SK-N-SH (cell line): ENCODE measurements around the gene CLK1.

Experiments used
- POLR2AphosphoS5 ChIP-seq: IDR thresholded peaks from 2 replicates; pipeline ENCODE4 v1.6.1; 2012; ENCODE audit warnings: low read depth, low read length
- RXRA ChIP-seq: IDR thresholded peaks from 2 replicates; pipeline ENCODE4 v1.4.0; 2012; ENCODE audit warnings: low read depth, mild to moderate bottlenecking, borderline replicate concordance
- TF ChIP-seq, protein P1 (sequence below): IDR thresholded peaks from 2 replicates; pipeline ENCODE4 v1.4.0; 2012; ENCODE audit warnings: low read depth

DNA sequence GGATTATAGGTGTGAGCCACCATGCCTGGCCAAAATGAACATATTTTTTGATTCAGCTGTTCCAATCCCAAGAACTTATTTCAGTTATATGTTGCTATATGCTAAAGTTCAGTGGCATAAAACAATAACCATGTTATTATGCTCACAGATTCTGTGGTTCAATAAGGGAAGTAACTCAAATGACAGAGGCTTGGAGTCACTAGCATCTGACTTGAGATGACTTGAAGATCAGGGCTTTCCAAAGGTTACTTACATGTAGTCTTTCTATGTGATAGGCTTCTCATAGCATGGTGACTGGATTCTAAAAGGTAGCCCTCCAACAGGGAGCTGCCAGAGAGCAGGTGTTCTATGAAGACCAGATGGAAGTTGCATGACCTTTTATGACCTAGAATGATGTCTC, 17.2 kb downstream of the CLK1 start:
- TF ChIP-seq, protein P1, sequence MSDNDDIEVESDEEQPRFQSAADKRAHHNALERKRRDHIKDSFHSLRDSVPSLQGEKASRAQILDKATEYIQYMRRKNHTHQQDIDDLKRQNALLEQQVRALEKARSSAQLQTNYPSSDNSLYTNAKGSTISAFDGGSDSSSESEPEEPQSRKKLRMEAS: no peak
- TF ChIP-seq POLR2AphosphoS5 (no peak), RXRA (no peak)
